GM12878 (cell line): Measurements from ENCODE around the gene MCM9. TPM values are rescaled to one million over a fixed set of nuclear protein-coding genes. Genes with fewer than 3 reads are reported as not detected.
"Not testable (repeated sequence)": the region's sequence is repeated elsewhere in the genome, so short reads cannot be mapped to it uniquely, and the experiment has no call there.

Experiments
- ATAC-seq: fragments of 200-7000 bp; cut with Tn5 transposase; 3 replicates; pipeline ENCODE4 v1.9.1; 2020; ENCODE audit warnings: mild to moderate bottlenecking, moderate library complexity
- BruUV-seq: library from RNA; stranded (reverse); fragments of 400-500 nt; replicated peaks from 2 replicates; lab custom pipeline; 2021; lab: Mats Ljungman, UMichigan
- CTCF ChIA-PET: fragments of 300-600 bp; sonication (Branson Sonifier 250); formaldehyde crosslinking; extraction: SDS; loops from one replicate; lab custom pipeline; 2021; ENCODE audit warnings: inconsistent platforms; lab: Yijun Ruan, JAX
- POLR2A ChIA-PET: fragments of 350-600 bp; formaldehyde crosslinking; extraction: SDS; loops from one replicate; lab custom pipeline; 2021; ENCODE audit warnings: inconsistent platforms; lab: Charles Lee
- RAD21 ChIA-PET: fragments of 300-600 bp; sonication (Branson Sonifier 250); formaldehyde crosslinking; loops from one replicate; lab custom pipeline; 2023; ENCODE audit warnings: antibody characterized with exemption; ENCODE audit not compliant: unreplicated experiment; lab: Charles Lee
- SMC1A ChIA-PET: fragments of 300-600 bp; sonication (Branson Sonifier 250); formaldehyde crosslinking; loops from one replicate; lab custom pipeline; 2023; ENCODE audit not compliant: unreplicated experiment, uncharacterized antibody; lab: Charles Lee
- DNase-seq: peaks from one replicate; pipeline ENCODE4 v3.0.0-alpha.2; 2011; ENCODE audit warnings: low read depth, low spot score
- FAIRE-seq: peaks from 3 replicates; lab custom pipeline; 2011; peaks lifted over from hg19 to GRCh38; lab: Jason Lieb, UNC
- H2AFZ ChIP-seq: 2 replicates; pipeline ENCODE4 v1.6.0; 2011; ENCODE audit warnings: low read depth, low read length, control low read depth; ENCODE audit not compliant: control insufficient read depth
- H3K27ac ChIP-seq: 2 replicates; pipeline ENCODE4 v1.5.1; 2011; ENCODE audit warnings: control low read depth; ENCODE audit not compliant: control insufficient read depth, insufficient read depth
- H3K27me3 ChIP-seq, 2 experiments: replicated peaks in 1 of 2; 2 replicates each; pipeline versions ENCODE4 v1.6.0 to v1.6.1; 2011; ENCODE audit warnings: low read length in 1 of 2; ENCODE audit not compliant: control insufficient read depth in 2 of 2, insufficient read depth in 2 of 2
- H3K36me3 ChIP-seq, 2 experiments: 2 replicates each; pipeline ENCODE4 v1.5.1; 2011; ENCODE audit warnings: low read length in 1 of 2; ENCODE audit not compliant: control insufficient read depth in 2 of 2, insufficient read depth in 2 of 2
- H3K4me1 ChIP-seq: 2 replicates; pipeline ENCODE4 v1.6.1; 2011; ENCODE audit warnings: mild to moderate bottlenecking, low read length, moderate library complexity, mixed read lengths; ENCODE audit not compliant: control insufficient read depth, insufficient read depth
- H3K4me2 ChIP-seq: 2 replicates; pipeline ENCODE4 v1.6.0; 2011; ENCODE audit warnings: control low read depth; ENCODE audit not compliant: control insufficient read depth, insufficient read depth
- H3K4me3 ChIP-seq: fragments of 200-600 bp; sonication (generic); 2 replicates; pipeline ENCODE4 v1.5.1; 2016
- H3K79me2 ChIP-seq: 2 replicates; pipeline ENCODE4 v1.6.0; 2011; ENCODE audit warnings: low read length; ENCODE audit not compliant: control insufficient read depth, insufficient read depth
- H3K9ac ChIP-seq: 2 replicates; pipeline ENCODE4 v1.8.0; 2011; ENCODE audit warnings: low read length, control low read depth, mixed read lengths; ENCODE audit not compliant: control insufficient read depth, insufficient read depth
- H3K9me3 ChIP-seq: replicated peaks from 3 replicates; pipeline ENCODE4 v1.5.1; 2011; ENCODE audit warnings: mild to moderate bottlenecking, low read length; ENCODE audit not compliant: control insufficient read depth, insufficient read depth
- H4K20me1 ChIP-seq: 2 replicates; pipeline ENCODE4 v1.6.0; 2011; ENCODE audit not compliant: control insufficient read depth, insufficient read depth
- RCOR1 ChIP-seq: conservative IDR thresholded peaks from 2 replicates; pipeline ENCODE4 v1.6.1; 2012; ENCODE audit warnings: low read depth, low read length, improper control_type of control experiment
- WGBS: methylation state at CpG from one replicate; pipeline ENCODE4 v1.1.6; 2016; ENCODE audit warnings: low lambda C conversion rate; ENCODE audit not compliant: insufficient replicate concordance, insufficient coverage; ENCODE audit errors: missing lambda C conversion rate; 5-methylcytosine and 5-hydroxymethylcytosine counted together
- in situ Hi-C: fragments of 300-500 bp; cut with MboI; formaldehyde crosslinking; loops from 9 replicates; pipeline ENCODE4 v1.14.3; 2018; ENCODE audit warnings: mixed read lengths
- intact Hi-C: fragments of 100-400 bp; cut with micrococcal nuclease; formaldehyde crosslinking; loops from one replicate; pipeline ENCODE4 v1.14.2; 2022; ENCODE audit not compliant: unreplicated experiment
- polyA plus RNA-seq, 11 experiments: library from polyadenylated mRNA; depleted of rRNA in 4 of 11; unstranded in 6 of 11; stranded (reverse) in 5 of 11; fragments of >200 nt; fragmentation: Nextera tagmentation in 4 of 11; fragmentation: Illumina TruSeq in 1 of 11; extraction: Ambion mirVana in 4 of 11; extraction: Trizol in 1 of 11; gene quantifications; 1 replicate in 1 of 11; 2 replicates in 10 of 11; pipeline versions ENCODE4 v1.2.1 to v1.2.3, GENCODE V29; 2011 to 2016; ENCODE audit warnings: inconsistent platforms in 2 of 11, missing spikeins in 2 of 11, low read depth in 1 of 11
- total RNA-seq, 4 experiments: library from RNA; depleted of rRNA in 3 of 4; stranded (reverse); fragments of >200 nt in 3 of 4; fragmentation: Illumina TruSeq in 1 of 4; extraction: Trizol in 1 of 4; gene quantifications; 2 replicates each; pipeline versions ENCODE4 v1.2.1 to v1.2.3, GENCODE V29; 2013 to 2021

MCM9 gene
- total and polyA plus RNA-seq, 10 of the 15 experiments (the other 5 are each of a cell fraction or from before 2014, with no cell fraction given): 3.4 to 18.5 (median 9.7) TPM

GRCh38 chr6:118868901-118869300 is 66.1 kb downstream of the MCM9 start:
- DNase-seq, H4K20me1 ChIP-seq, RAD21 ChIA-PET, H3K4me1 ChIP-seq, H3K4me3 ChIP-seq, FAIRE-seq, ATAC-seq, H3K79me2 ChIP-seq, POLR2A ChIA-PET, BruUV-seq, intact Hi-C loops, H3K4me2 ChIP-seq, H3K9ac ChIP-seq, H3K9me3 ChIP-seq, CTCF ChIA-PET, H3K36me3 ChIP-seq, in situ Hi-C loops, H2AFZ ChIP-seq, H3K27ac ChIP-seq, H3K27me3 ChIP-seq: not testable (repeated sequence)
- 75% methylated on average over 2 of the region's 2 CpGs for WGBS
- SMC1A ChIA-PET: interaction anchor here (1.2 kb wide), 1 partner anchor 13 kb away, joined by 4 read pairs; no protein-coding TSS in a partner anchor

- FAIRE-seq: no peak
- intact Hi-C loops: no loop called here
- ChIA-PET SMC1A (no interaction called here), CTCF (no interaction called here), RAD21 (no interaction called here), POLR2A (no interaction called here)
- H3K9ac ChIP-seq: no peak overlapping the region
- BruUV-seq: no TSS peak
- no peaks in the 10 kb centered on the region; the same call in 1 of the 3 replicates for H3K9me3 ChIP-seq
- in situ Hi-C loops: no loop called here
- TF ChIP-seq RCOR1: no peak
- ATAC-seq: no peak
- no peaks in the 10 kb centered on the region for H3K36me3 ChIP-seq
- no peak overlapping the region for H3K4me3 ChIP-seq
- no peaks in the 10 kb centered on the region for H4K20me1 ChIP-seq
- H3K4me1 ChIP-seq: no peaks in the 10 kb centered on the region
- H3K27ac ChIP-seq: no peak overlapping the region
- WGBS: 99% methylated on average over 4 of the region's 4 CpGs
- no peak overlapping the region for H2AFZ ChIP-seq
- no peaks in the 10 kb centered on the region for H3K27me3 ChIP-seq
- no peak for DNase-seq
- H3K79me2 ChIP-seq: no peaks in the 10 kb centered on the region
- no peak overlapping the region for H3K4me2 ChIP-seq
These were observed 67.8 kb downstream of the MCM9 start for GRCh38 chr6:118867181-118867580.
